ENCODE data around the gene CLN3. TPM values are rescaled to one million over a fixed set of nuclear protein-coding genes. Genes with fewer than 3 reads are reported as not detected.
"Not testable (repeated sequence)": the region's sequence is repeated elsewhere in the genome, so short reads cannot be mapped to it uniquely, and the experiment has no call there.

The CLN3 gene
- total RNA-seq, 1 donor = 18.4 TPM

- TF ChIP-seq CTCF (IDR thresholded peaks at IDR 0.05; ENCODE audit: insufficient read depth, low read length) = no peak
- no peak overlapping the region for H3K4me3 ChIP-seq (ENCODE audit: low read depth, low read length)
- no peak for DNase-seq (ENCODE audit: low read depth)
Measured at GRCh38 chr16:28503470-28504259, 11.8 kb upstream of the CLN3 start.

GRCh38 chr16:28502290-28502689, 10.4 kb upstream of the CLN3 start:
- TF ChIP-seq CTCF (IDR thresholded peaks at IDR 0.05; ENCODE audit: insufficient read depth, low read length) = no peak
- no peak overlapping the region for H3K4me3 ChIP-seq (ENCODE audit: low read depth, low read length)
- no peak for DNase-seq (ENCODE audit: low read depth)

- no peak overlapping the region for H3K4me3 ChIP-seq (ENCODE audit: low read depth, low read length)
- no peak for DNase-seq (ENCODE audit: low read depth)
- TF ChIP-seq CTCF (IDR thresholded peaks at IDR 0.05; ENCODE audit: insufficient read depth, low read length) = no peak
Measured at GRCh38 chr16:28501258-28502232, 9.7 kb upstream of the CLN3 start.

GRCh38 chr16:28500476-28501180, 8.8 kb upstream of the CLN3 start:
- H3K4me3 ChIP-seq (ENCODE audit: low read depth, low read length); DNase-seq (ENCODE audit: low read depth): not testable (repeated sequence)

GRCh38 chr16:28499854-28500253, 8.0 kb upstream of the CLN3 start:
- no peak overlapping the region for H3K4me3 ChIP-seq (ENCODE audit: low read depth, low read length)
- no peak for TF ChIP-seq CTCF (IDR thresholded peaks at IDR 0.05; ENCODE audit: insufficient read depth, low read length)
- no peak for DNase-seq (ENCODE audit: low read depth)

GRCh38 chr16:28498666-28499381, 7.0 kb upstream of the CLN3 start:
- no peak for TF ChIP-seq CTCF (IDR thresholded peaks at IDR 0.05; ENCODE audit: insufficient read depth, low read length)
- no peak for DNase-seq (ENCODE audit: low read depth)
- no peak overlapping the region for H3K4me3 ChIP-seq (ENCODE audit: low read depth, low read length)

Measured in fibroblast of the aortic adventitia (primary cell).